Measurements from ENCODE around the gene CARD19.

Gene CARD19

DNA sequence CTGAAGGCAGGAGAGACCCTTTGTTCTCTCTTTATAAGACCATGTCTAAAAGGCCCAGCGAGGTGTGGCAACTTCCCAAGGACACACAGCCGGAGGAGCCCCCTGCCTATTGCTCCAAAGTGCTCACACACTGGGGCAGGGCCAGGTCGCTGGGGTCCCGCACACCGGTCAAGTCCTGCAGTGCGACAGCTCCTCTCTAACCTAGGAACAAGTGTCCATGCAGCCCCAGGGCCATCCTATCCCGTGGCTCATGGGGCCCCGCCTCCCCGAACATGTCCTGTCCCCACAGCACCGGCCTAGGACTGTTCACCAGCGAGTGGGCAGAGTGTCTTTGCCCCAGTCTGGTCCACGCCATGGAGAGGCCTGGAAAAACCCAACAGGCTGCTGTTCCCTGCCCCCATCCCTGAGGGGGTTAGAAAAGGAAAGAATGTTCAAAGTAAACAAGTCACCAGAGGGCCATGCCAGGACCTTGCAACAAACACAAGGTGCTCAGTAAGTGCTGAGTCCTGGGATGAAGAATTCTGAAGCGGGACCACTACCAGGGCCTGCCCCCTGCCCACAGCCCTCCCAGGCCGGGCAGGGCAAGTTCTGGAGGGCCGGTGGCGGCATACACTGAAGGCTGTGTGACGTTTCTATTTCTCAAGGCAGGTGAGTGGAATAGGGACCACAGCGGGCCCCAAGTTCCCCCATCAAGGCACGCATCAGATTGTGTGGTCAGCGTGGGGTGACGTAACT is 37.1 kb downstream of the CARD19 start (continued):
- TF ChIP-seq, protein P1, sequence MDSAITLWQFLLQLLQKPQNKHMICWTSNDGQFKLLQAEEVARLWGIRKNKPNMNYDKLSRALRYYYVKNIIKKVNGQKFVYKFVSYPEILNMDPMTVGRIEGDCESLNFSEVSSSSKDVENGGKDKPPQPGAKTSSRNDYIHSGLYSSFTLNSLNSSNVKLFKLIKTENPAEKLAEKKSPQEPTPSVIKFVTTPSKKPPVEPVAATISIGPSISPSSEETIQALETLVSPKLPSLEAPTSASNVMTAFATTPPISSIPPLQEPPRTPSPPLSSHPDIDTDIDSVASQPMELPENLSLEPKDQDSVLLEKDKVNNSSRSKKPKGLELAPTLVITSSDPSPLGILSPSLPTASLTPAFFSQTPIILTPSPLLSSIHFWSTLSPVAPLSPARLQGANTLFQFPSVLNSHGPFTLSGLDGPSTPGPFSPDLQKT (IDR thresholded peaks at IDR 0.05; ENCODE audit: borderline replicate concordance, low read depth, low read length), result no peak
- no peak for TF ChIP-seq ZNF792 (tag by site-specific recombination; IDR thresholded peaks at IDR 0.05)
- TF ChIP-seq ZXDB (tag by site-specific recombination; IDR thresholded peaks at IDR 0.05), result no peak
- no peak for TF ChIP-seq ZNF221 (tag by site-specific recombination; IDR thresholded peaks at IDR 0.05; ENCODE audit: borderline replicate concordance)
- TF ChIP-seq ZNF335 (tag by site-specific recombination; conservative IDR thresholded peaks at IDR 0.05), result peak; percentile 16; the same call in 1 of the 2 replicates
- no peak for TF ChIP-seq OVOL3 (tag by site-specific recombination; IDR thresholded peaks at IDR 0.05)
- no peak for TF ChIP-seq ZNF114 (tag by site-specific recombination; IDR thresholded peaks at IDR 0.05)
- TF ChIP-seq ZNF561 (tag by site-specific recombination; IDR thresholded peaks at IDR 0.05; ENCODE audit: borderline replicate concordance), result no peak
- no peak for TF ChIP-seq ZNF184 (tag by site-specific recombination; IDR thresholded peaks at IDR 0.05)
- no peak for TF ChIP-seq ZNF248 (tag by site-specific recombination; IDR thresholded peaks at IDR 0.05)
- no peak for TF ChIP-seq ZNF394 (tag by site-specific recombination; IDR thresholded peaks at IDR 0.05; ENCODE audit: borderline replicate concordance)
- TF ChIP-seq KLF1 (tag by site-specific recombination; IDR thresholded peaks at IDR 0.05), result no peak
- TF ChIP-seq ZNF174 (tag by site-specific recombination; IDR thresholded peaks at IDR 0.05), result no peak
- TF ChIP-seq, protein P2, sequence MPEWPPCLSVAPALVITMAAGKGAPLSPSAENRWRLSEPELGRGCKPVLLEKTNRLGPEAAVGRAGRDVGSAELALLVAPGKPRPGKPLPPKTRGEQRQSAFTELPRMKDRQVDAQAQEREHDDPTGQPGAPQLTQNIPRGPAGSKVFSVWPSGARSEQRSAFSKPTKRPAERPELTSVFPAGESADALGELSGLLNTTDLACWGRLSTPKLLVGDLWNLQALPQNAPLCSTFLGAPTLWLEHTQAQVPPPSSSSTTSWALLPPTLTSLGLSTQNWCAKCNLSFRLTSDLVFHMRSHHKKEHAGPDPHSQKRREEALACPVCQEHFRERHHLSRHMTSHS (tag by site-specific recombination; IDR thresholded peaks at IDR 0.05), result no peak
- TF ChIP-seq MYNN (tag by site-specific recombination; IDR thresholded peaks at IDR 0.05; ENCODE audit: borderline replicate concordance), result no peak

DNA sequence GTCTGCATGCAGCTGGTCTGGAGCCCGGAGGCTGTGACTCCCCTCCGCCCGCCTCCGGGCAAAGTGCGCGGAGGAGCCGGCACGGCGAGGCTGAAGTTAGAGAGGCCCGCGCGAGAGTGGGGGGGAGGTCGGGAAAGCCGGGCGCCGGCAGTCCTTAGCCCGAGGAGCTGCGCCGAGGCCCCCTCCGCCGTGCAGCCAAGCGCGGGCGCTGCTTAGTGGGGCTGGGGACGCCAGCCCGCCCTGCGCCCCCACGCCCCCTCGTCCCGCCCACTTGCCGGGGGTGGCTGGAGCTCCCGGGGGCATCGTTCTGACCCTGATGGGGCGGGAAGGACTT is 37.6 kb downstream of the CARD19 start:
- 0 out of 2 replicates have a peak, but pooled peaks cover 2% of the 10 kb centered on the region for H3K4me1 ChIP-seq (ENCODE audit: control insufficient read depth, insufficient read depth, low read length)
- ChIA-PET CTCF (interaction anchor here (0.7 to 3.1 kb wide), 5 partner anchors 13 to 130 kb away, joined by 3 to 15 read pairs (median 3); no protein-coding TSS in a partner anchor), POLR2A (interaction anchor here (0.6 to 1.5 kb wide), 8 partner anchors 8 to 433 kb away, joined by 3 to 23 read pairs (median 5); partner anchors contain the start of genes CARD19 and FAM120AOS)
- TF ChIP-seq ZXDB (tag by site-specific recombination; IDR thresholded peaks at IDR 0.05) (0 out of 2 replicates have a peak, but pooled peaks have one; percentile 26), ZNF776 (tag by site-specific recombination; IDR thresholded peaks at IDR 0.05; ENCODE audit: borderline replicate concordance) (no peak), SP2 (tag by site-specific recombination; IDR thresholded peaks at IDR 0.05) (peak; percentile 52), SP7 (tag by site-specific recombination; IDR thresholded peaks at IDR 0.05) (peak; percentile 35; the same call in 1 of the 2 replicates), KLF9 (tag by site-specific recombination; IDR thresholded peaks at IDR 0.05; ENCODE audit: low read depth) (peak; percentile 91), PRDM1 (tag by site-specific recombination; IDR thresholded peaks at IDR 0.05) (no peak), KLF16 (tag by site-specific recombination; IDR thresholded peaks at IDR 0.05) (peak; percentile 50; the same call in 1 of the 2 replicates), WT1 (tag by site-specific recombination; IDR thresholded peaks at IDR 0.05) (no peak), ZNF223 (tag by site-specific recombination; IDR thresholded peaks at IDR 0.05) (0 out of 2 replicates have a peak, but pooled peaks have one; percentile 24), ZBTB20 (tag by site-specific recombination; IDR thresholded peaks at IDR 0.05) (no peak), ZNF530 (tag by site-specific recombination; IDR thresholded peaks at IDR 0.05; ENCODE audit: low read depth) (no peak), SCRT2 (tag by site-specific recombination; IDR thresholded peaks at IDR 0.05) (0 out of 2 replicates have a peak, but pooled peaks have one; percentile 23)
- TF ChIP-seq, protein P3, sequence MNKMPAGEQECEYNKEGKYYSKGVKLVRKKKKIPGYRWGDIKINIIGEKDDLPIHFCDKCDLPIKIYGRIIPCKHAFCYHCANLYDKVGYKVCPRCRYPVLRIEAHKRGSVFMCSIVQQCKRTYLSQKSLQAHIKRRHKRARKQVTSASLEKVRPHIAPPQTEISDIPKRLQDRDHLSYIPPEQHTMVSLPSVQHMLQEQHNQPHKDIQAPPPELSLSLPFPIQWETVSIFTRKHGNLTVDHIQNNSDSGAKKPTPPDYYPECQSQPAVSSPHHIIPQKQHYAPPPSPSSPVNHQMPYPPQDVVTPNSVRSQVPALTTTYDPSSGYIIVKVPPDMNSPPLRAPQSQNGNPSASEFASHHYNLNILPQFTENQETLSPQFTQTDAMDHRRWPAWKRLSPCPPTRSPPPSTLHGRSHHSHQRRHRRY (tag by site-specific recombination; IDR thresholded peaks at IDR 0.05), result no peak
- TF ChIP-seq, protein P4, sequence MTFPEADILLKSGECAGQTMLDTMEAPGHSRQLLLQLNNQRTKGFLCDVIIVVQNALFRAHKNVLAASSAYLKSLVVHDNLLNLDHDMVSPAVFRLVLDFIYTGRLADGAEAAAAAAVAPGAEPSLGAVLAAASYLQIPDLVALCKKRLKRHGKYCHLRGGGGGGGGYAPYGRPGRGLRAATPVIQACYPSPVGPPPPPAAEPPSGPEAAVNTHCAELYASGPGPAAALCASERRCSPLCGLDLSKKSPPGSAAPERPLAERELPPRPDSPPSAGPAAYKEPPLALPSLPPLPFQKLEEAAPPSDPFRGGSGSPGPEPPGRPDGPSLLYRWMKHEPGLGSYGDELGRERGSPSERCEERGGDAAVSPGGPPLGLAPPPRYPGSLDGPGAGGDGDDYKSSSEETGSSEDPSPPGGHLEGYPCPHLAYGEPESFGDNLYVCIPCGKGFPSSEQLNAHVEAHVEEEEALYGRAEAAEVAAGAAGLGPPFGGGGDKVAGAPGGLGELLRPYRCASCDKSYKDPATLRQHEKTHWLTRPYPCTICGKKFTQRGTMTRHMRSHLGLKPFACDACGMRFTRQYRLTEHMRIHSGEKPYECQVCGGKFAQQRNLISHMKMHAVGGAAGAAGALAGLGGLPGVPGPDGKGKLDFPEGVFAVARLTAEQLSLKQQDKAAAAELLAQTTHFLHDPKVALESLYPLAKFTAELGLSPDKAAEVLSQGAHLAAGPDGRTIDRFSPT (tag by site-specific recombination; IDR thresholded peaks at IDR 0.05), result 0 out of 2 replicates have a peak, but pooled peaks have one; percentile 26
- TF ChIP-seq, protein P5, sequence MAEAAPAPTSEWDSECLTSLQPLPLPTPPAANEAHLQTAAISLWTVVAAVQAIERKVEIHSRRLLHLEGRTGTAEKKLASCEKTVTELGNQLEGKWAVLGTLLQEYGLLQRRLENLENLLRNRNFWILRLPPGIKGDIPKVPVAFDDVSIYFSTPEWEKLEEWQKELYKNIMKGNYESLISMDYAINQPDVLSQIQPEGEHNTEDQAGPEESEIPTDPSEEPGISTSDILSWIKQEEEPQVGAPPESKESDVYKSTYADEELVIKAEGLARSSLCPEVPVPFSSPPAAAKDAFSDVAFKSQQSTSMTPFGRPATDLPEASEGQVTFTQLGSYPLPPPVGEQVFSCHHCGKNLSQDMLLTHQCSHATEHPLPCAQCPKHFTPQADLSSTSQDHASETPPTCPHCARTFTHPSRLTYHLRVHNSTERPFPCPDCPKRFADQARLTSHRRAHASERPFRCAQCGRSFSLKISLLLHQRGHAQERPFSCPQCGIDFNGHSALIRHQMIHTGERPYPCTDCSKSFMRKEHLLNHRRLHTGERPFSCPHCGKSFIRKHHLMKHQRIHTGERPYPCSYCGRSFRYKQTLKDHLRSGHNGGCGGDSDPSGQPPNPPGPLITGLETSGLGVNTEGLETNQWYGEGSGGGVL (tag by site-specific recombination; IDR thresholded peaks at IDR 0.05), result peak; percentile 59

More for the DNA sequence above, 37.6 kb downstream of the CARD19 start:
- Histone ChIP-seq H3K36me3 (ENCODE audit: control insufficient read depth in 2 of 2, insufficient read depth in 1 of 2, low read length in 2 of 2) (peaks cover 0 to 8% of the 10 kb centered on the region in 2 experiments; a peak in 1 of 3 replicates), H3K9me3 (ENCODE audit: control insufficient read depth, insufficient read depth, low read depth, low read length) (no peaks in the 10 kb centered on the region), H3K4me3 (ENCODE audit: low read depth, low read length) (peak overlapping the region; percentile 80), H3K27ac (ENCODE audit: extremely low read depth, low read depth, low read length) (peak overlapping the region; percentile 76; the same call in 1 of the 2 replicates)

Data from HEK293 (cell line).